Caco-2 (cell line): ENCODE results near the gene MPO. TPM values are rescaled to one million over a fixed set of nuclear protein-coding genes. Genes with fewer than 3 reads are reported as not detected.

Source experiments
- BruUV-seq: library from RNA; stranded (reverse); fragments of 400-500 nt; replicated peaks from 2 replicates; lab custom pipeline; 2021; lab: Mats Ljungman, UMichigan
- CTCF ChIA-PET: fragments of 300-600 bp; sonication (Branson Sonifier 250); formaldehyde crosslinking; loops from one replicate; lab custom pipeline; 2022; ENCODE audit warnings: antibody characterized with exemption; lab: Charles Lee
- POLR2A ChIA-PET: fragments of 300-600 bp; sonication (Branson Sonifier 250); formaldehyde crosslinking; loops from one replicate; lab custom pipeline; 2022; ENCODE audit warnings: antibody characterized with exemption; lab: Charles Lee
- DNase-seq, 2 experiments: peaks; one replicate each; pipeline versions ENCODE4 v3.0.0 to v3.0.0-alpha.2; 2020 to 2022
- H3K27me3 ChIP-seq: replicated peaks from 2 replicates; pipeline ENCODE4 v1.6.0; 2011; ENCODE audit warnings: low read length; ENCODE audit not compliant: control insufficient read depth, insufficient read depth
- H3K36me3 ChIP-seq: 2 replicates; pipeline ENCODE4 v1.5.1; 2011; ENCODE audit warnings: low read length; ENCODE audit not compliant: control insufficient read depth, insufficient read depth
- H3K4me1 ChIP-seq: fragments of 250-450 bp; sonication (Bioruptor Pico); 2 replicates; pipeline ENCODE4 v1.5.1; 2020; ENCODE audit warnings: mild to moderate bottlenecking
- H3K4me3 ChIP-seq: 2 replicates; pipeline ENCODE4 v1.5.1; 2011; ENCODE audit warnings: low read depth, mild to moderate bottlenecking, control low read depth, low read length
- H3K9me3 ChIP-seq: fragments of 250-450 bp; sonication (Bioruptor Pico); 2 replicates; pipeline ENCODE4 v1.5.1; 2020; ENCODE audit warnings: mild to moderate bottlenecking, moderate library complexity
- H3K27ac Mint-ChIP-seq: one replicate; pipeline ENCODE4 v1.8.0; 2022; ENCODE audit warnings: mixed read lengths; ENCODE audit not compliant: unreplicated experiment
- H3K27me3 Mint-ChIP-seq: one replicate; pipeline ENCODE4 v1.8.0; 2022; ENCODE audit warnings: mixed read lengths; ENCODE audit not compliant: insufficient read depth, unreplicated experiment
- H3K36me3 Mint-ChIP-seq: one replicate; pipeline ENCODE4 v1.8.0; 2022; ENCODE audit warnings: mild to moderate bottlenecking, mixed read lengths; ENCODE audit not compliant: insufficient read depth, unreplicated experiment
- H3K4me1 Mint-ChIP-seq: one replicate; pipeline ENCODE4 v1.8.0; 2022; ENCODE audit warnings: low read depth, mixed read lengths; ENCODE audit not compliant: unreplicated experiment
- H3K4me3 Mint-ChIP-seq: one replicate; pipeline ENCODE4 v1.8.0; 2022; ENCODE audit warnings: mild to moderate bottlenecking, moderate library complexity, mixed read lengths; ENCODE audit not compliant: unreplicated experiment
- H3K9me3 Mint-ChIP-seq: one replicate; pipeline ENCODE4 v1.8.0; 2022; ENCODE audit warnings: mixed read lengths; ENCODE audit not compliant: unreplicated experiment
- CTCF ChIP-seq, 2 experiments: fragments of 200-600 bp in 1 of 2; IDR thresholded peaks; 1 replicate in 1 of 2; 2 replicates in 1 of 2; pipeline versions ENCODE4 v1.5.1 to v1.8.0; 2011 to 2022; ENCODE audit warnings: antibody characterized with exemption in 1 of 2, control low read depth in 1 of 2, inconsistent platforms in 1 of 2, low read depth in 1 of 2, low read length in 1 of 2, mild to moderate bottlenecking in 1 of 2, moderate library complexity in 1 of 2; ENCODE audit not compliant: insufficient read depth in 1 of 2, severe bottlenecking in 1 of 2, unreplicated experiment in 1 of 2
- intact Hi-C: fragments of 100-400 bp; cut with micrococcal nuclease; formaldehyde crosslinking; loops from one replicate; pipeline ENCODE4 v1.10.0; 2022; ENCODE audit not compliant: unreplicated experiment
- total RNA-seq: library from RNA; stranded (reverse); gene quantifications from 2 replicates; pipeline ENCODE4 v1.2.3, GENCODE V29; 2022

MPO gene
- total RNA-seq, 1 experiment from 2014 or later = 0.23 TPM

DNA sequence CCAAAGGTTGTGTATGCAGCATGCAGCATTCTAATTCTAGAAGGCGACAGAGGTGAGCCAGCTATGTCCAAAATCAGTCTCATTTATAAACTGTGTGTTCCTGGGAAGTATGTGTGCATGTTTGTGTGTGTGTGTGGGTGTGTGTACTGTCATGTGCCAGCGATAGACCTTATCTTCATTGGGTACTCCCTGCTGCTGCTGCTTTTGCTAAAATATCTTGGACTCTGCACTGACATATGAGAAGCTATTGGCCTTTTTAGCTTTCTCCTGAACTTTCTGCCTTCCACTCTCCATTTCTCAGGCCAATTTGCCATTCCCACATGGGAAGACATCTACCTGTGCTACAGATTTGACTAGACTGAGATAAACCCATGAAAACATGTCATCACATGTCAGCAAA lies 44.3 kb downstream of the MPO start:
- peaks cover 24% of the 10 kb centered on the region for H3K27me3 Mint-ChIP-seq
- no peak overlapping the region for H3K4me3 Mint-ChIP-seq
- TF ChIP-seq CTCF (IDR thresholded peaks at IDR 0.05; ENCODE audit: insufficient read depth in 1 of 2, low read depth in 1 of 2, low read length in 1 of 2, severe bottlenecking in 1 of 2, unreplicated experiment in 1 of 2) = no peak
- H3K9me3 Mint-ChIP-seq = no peaks in the 10 kb centered on the region
- no peak overlapping the region for H3K27ac Mint-ChIP-seq
- POLR2A ChIA-PET = no interaction called here
- intact Hi-C loops = no loop called here
- no peaks in the 10 kb centered on the region for H3K4me1 Mint-ChIP-seq
- DNase-seq = no peak
- Histone ChIP-seq H3K36me3 (no peaks in the 10 kb centered on the region), H3K27me3 (no peaks in the 10 kb centered on the region; the same call in 1 of the 2 replicates), H3K9me3 (no peaks in the 10 kb centered on the region; the same call in 1 of the 2 replicates), H3K4me1 (no peaks in the 10 kb centered on the region), H3K4me3 (no peak overlapping the region)
- no peaks in the 10 kb centered on the region for H3K36me3 Mint-ChIP-seq
- CTCF ChIA-PET = interaction anchor here (0.6 kb wide), 1 partner anchor 56 kb away, joined by 3 read pairs; no protein-coding TSS in a partner anchor
- no TSS peak for BruUV-seq

DNA sequence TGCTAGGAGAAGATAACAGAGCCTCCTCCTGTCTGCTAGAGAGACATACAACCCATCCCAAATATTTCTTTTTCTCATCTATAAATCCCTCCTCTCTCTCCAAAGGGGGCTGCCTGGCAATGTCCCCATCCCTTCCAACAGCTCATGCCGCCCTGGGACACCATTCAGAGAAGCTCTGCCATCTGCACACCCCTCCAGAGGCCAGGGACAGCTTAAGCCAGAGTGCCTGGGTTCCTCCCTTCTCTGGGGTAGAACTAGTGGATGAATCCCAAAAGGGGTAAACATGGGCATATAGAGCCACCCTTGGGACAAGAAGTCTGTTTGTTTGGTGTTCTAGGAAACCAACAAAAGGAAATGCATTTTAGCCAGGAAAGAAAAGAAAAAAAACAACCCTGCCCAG lies 44.9 kb downstream of the MPO start:
- no peak for TF ChIP-seq CTCF (IDR thresholded peaks at IDR 0.05; ENCODE audit: insufficient read depth in 1 of 2, low read depth in 1 of 2, low read length in 1 of 2, severe bottlenecking in 1 of 2, unreplicated experiment in 1 of 2)
- no peak overlapping the region for H3K4me3 ChIP-seq
- BruUV-seq = no TSS peak
- H3K9me3 Mint-ChIP-seq = no peaks in the 10 kb centered on the region
- no peaks in the 10 kb centered on the region for H3K36me3 ChIP-seq
- no peaks in the 10 kb centered on the region; the same call in 1 of the 2 replicates for H3K27me3 ChIP-seq
- H3K27me3 Mint-ChIP-seq = peaks cover 24% of the 10 kb centered on the region
- ChIA-PET POLR2A (no interaction called here), CTCF (no interaction called here)
- DNase-seq = no peak
- intact Hi-C loops = no loop called here
- no peaks in the 10 kb centered on the region for H3K4me1 Mint-ChIP-seq
- H3K27ac Mint-ChIP-seq = no peak overlapping the region
- H3K36me3 Mint-ChIP-seq = no peaks in the 10 kb centered on the region
- no peak overlapping the region for H3K4me3 Mint-ChIP-seq
- no peaks in the 10 kb centered on the region for H3K4me1 ChIP-seq
- H3K9me3 ChIP-seq = no peaks in the 10 kb centered on the region; the same call in 1 of the 2 replicates

- no TSS peak for BruUV-seq
- Histone ChIP-seq H3K9me3 (no peaks in the 10 kb centered on the region; the same call in 1 of the 2 replicates), H3K4me3 (no peak overlapping the region), H3K27me3 (no peaks in the 10 kb centered on the region; the same call in 1 of the 2 replicates), H3K36me3 (no peaks in the 10 kb centered on the region), H3K4me1 (no peaks in the 10 kb centered on the region)
- Mint-ChIP-seq H3K4me1 (no peaks in the 10 kb centered on the region), H3K9me3 (no peaks in the 10 kb centered on the region), H3K4me3 (no peak overlapping the region), H3K36me3 (no peaks in the 10 kb centered on the region), H3K27me3 (peaks cover 14% of the 10 kb centered on the region), H3K27ac (no peak overlapping the region)
- POLR2A ChIA-PET = no interaction called here
- TF ChIP-seq CTCF (IDR thresholded peaks at IDR 0.05; ENCODE audit: insufficient read depth in 1 of 2, low read depth in 1 of 2, low read length in 1 of 2, severe bottlenecking in 1 of 2, unreplicated experiment in 1 of 2) = no peak
- intact Hi-C loops = no loop called here
- DNase-seq = no peak
- CTCF ChIA-PET = no interaction called here
Observed at GRCh38 chr17:58234512-58234911, 46.2 kb downstream of the MPO start.
